HG02938 (cell line): ENCODE results near the gene GPR137B.

ENCODE experiments used
- ATAC-seq: cut with Tn5 transposase; IDR thresholded peaks from one replicate; pipeline ENCODE4 v1.9.1; 2021; ENCODE audit warnings: mild to moderate bottlenecking, moderate library complexity; ENCODE audit not compliant: unreplicated experiment

Gene GPR137B

DNA sequence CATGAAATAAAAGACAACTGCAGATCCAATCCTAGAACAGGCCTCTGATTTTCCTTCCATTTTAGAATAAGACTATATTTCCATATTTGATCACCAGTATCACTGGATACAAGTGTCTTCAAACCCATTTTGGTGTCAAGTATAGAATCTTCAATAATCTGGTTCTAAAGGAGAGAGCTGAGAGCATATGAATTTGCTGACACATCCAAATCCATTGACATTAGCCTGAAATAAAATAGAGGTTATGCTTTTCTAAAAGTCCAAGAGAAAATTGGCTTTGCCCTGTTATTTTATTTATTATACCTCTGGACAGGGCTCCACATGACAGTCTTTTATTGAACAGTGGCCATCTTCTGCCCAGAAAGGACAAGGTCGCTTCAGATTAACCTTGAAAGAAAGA, 110.8 kb downstream of the GPR137B start:
- ATAC-seq: no peak

DNA sequence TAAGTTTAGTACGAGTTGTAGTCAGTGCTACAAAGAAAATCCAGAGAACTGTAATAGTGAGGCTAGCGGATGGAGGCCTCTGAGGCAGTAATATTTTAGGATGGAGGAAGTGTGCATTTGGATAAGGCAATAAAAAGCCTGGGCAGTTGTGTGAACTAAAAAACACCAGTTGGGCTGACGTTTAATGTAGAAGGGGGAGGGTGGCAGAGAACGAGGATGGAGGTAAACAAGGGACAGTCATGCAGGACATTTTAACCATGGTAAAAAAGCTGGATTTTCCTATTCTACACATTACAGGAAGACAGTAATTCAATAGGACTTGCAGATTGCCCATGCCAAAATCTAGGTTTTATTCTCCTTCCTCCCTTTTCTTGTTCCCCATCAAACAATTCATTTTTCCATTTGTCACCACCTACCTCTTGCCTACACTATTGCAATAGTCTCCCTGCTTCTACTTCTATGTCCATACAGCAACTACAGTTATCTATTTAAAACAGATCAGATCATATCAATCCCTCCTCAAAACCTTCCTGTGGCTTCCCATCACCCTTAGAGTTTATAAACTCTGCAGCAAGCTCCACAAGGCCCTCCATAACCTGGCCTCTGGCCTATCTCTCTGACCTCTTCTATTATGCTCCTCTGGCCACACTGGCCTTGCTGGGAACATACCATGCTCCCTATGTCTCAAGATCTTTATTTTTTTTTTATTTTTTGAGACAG, 111.7 kb downstream of the GPR137B start:
- ATAC-seq: no peak

DNA sequence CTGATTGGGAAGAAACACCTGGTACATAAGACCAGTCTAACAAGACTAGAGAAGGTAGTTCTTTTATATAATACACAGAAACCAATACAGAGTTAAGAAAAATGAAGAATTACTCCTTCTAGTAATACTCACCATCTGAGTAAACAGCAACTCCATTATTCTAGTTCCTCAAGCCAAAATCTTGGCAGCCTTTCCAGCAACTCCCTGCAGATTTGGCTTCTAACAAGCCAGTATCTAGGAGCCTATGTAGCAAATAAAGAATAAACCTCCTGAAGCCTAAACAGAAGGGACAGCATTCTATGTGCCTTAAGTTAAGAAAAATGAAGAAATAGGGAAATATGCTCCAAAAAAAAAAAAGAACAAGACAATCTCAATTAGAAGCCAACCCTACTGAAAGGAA, 114.9 kb downstream of the GPR137B start:
- ATAC-seq: no peak

DNA sequence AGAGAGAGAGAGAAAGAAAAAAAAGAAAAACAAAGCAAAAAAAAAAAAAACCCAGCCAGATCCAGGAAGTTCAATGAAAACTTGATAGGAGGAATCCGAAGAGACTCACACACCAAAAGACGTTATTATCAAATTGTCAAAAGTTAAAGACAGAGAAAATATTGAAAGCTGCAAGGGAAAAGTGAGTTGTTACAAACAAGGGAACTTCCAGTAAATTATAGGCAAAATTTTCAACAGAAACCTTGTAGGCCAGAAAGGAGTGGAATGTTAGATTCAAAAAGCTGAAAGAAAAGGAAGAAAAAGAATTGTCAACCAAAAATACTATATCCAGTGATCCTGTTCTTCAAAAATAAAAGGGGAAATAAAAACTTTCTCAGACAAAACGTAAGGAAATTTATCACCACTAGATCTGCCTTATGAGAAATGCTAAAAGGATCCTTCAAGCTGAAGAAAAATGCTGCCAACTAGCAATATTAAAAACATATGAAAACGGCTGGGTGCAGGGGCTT, 115.8 kb downstream of the GPR137B start:
- ATAC-seq: no peak
